MM.1S (cell line): ENCODE data around the gene DHCR7.

Experiments used
- DNase-seq: peaks from one replicate; pipeline ENCODE4 v3.0.0-alpha.2; 2015
- H2AFZ ChIP-seq: fragments of 300-600 bp; sonication (generic); 2 replicates; pipeline ENCODE4 v1.6.0; 2016; ENCODE audit warnings: antibody characterized with exemption, low read length
- H3F3A ChIP-seq: fragments of 300-600 bp; sonication (generic); 2 replicates; pipeline ENCODE4 v1.6.1; 2016; ENCODE audit warnings: mild to moderate bottlenecking, antibody characterized with exemption, low read length, moderate library complexity, mixed read lengths; ENCODE audit not compliant: insufficient read depth
- H3K27ac ChIP-seq: fragments of 300-600 bp; sonication (generic); 2 replicates; pipeline ENCODE4 v1.5.1; 2016; ENCODE audit warnings: mild to moderate bottlenecking, low read length
- H3K27me3 ChIP-seq: fragments of 300-600 bp; sonication (generic); replicated peaks from 2 replicates; pipeline ENCODE4 v1.6.0; 2016; ENCODE audit warnings: low read length; ENCODE audit not compliant: insufficient read depth
- H3K36me3 ChIP-seq: fragments of 300-600 bp; sonication (generic); replicated peaks from 2 replicates; pipeline ENCODE4 v1.6.1; 2016; ENCODE audit warnings: mild to moderate bottlenecking, low read length, mixed read lengths; ENCODE audit not compliant: insufficient read depth
- H3K4me1 ChIP-seq: fragments of 300-600 bp; sonication (generic); 2 replicates; pipeline ENCODE4 v1.6.1; 2016; ENCODE audit warnings: low read length, mixed read lengths
- H3K4me2 ChIP-seq: fragments of 300-600 bp; sonication (generic); 2 replicates; pipeline ENCODE4 v1.6.0; 2016; ENCODE audit warnings: low read depth, low read length
- H3K4me3 ChIP-seq: fragments of 300-600 bp; sonication (generic); 2 replicates; pipeline ENCODE4 v1.5.1; 2016; ENCODE audit warnings: low read length, mixed read lengths
- H3K79me2 ChIP-seq: fragments of 300-600 bp; sonication (generic); 2 replicates; pipeline ENCODE4 v1.6.1; 2016; ENCODE audit warnings: mixed run types, low read length, mixed read lengths
- H3K9ac ChIP-seq: fragments of 300-600 bp; sonication (generic); 2 replicates; pipeline ENCODE4 v1.6.1; 2016; ENCODE audit warnings: low read length, mixed read lengths
- H3K9me2 ChIP-seq: fragments of 300-600 bp; sonication (generic); replicated peaks from 2 replicates; pipeline ENCODE4 v1.6.1; 2016; ENCODE audit warnings: mild to moderate bottlenecking, low read length, mixed read lengths; ENCODE audit not compliant: insufficient read depth
- H3K9me3 ChIP-seq: fragments of 300-600 bp; sonication (generic); replicated peaks from 2 replicates; pipeline ENCODE4 v1.6.1; 2016; ENCODE audit warnings: mild to moderate bottlenecking, low read length, mixed read lengths; ENCODE audit not compliant: insufficient read depth
- H4K20me1 ChIP-seq: fragments of 300-600 bp; sonication (generic); 2 replicates; pipeline ENCODE4 v1.6.1; 2016; ENCODE audit warnings: mild to moderate bottlenecking, low read length, moderate library complexity, mixed read lengths; ENCODE audit not compliant: insufficient read depth
- EZH2 ChIP-seq: fragments of 300-600 bp; sonication (generic); optimal IDR thresholded peaks from 2 replicates; pipeline ENCODE3; 2017; ENCODE audit warnings: low read depth, mild to moderate bottlenecking, antibody characterized with exemption, low read length, mixed read lengths
- EZH2phosphoT487 ChIP-seq: fragments of 300-600 bp; sonication (generic); IDR thresholded peaks from 2 replicates; pipeline ENCODE4 v1.6.1; 2018; ENCODE audit warnings: antibody characterized with exemption, low read length
- TF ChIP-seq, protein P1 (sequence below): fragments of 300-600 bp; sonication (generic); IDR thresholded peaks from 2 replicates; pipeline ENCODE4 v1.5.1; 2016; ENCODE audit warnings: antibody characterized with exemption, low read length, mixed read lengths

Gene DHCR7

GRCh38 chr11:71396548-71397123, 51.6 kb downstream of the DHCR7 start:
- Histone ChIP-seq H3K36me3 (no peaks in the 10 kb centered on the region), H3K4me3 (no peak overlapping the region), H3K4me2 (no peak overlapping the region), H3K9me3 (no peaks in the 10 kb centered on the region), H3K79me2 (no peaks in the 10 kb centered on the region), H3K4me1 (no peaks in the 10 kb centered on the region), H2AFZ (no peak overlapping the region), H3K9me2 (no peaks in the 10 kb centered on the region), H3K27ac (no peak overlapping the region), H3K9ac (no peak overlapping the region), H4K20me1 (no peaks in the 10 kb centered on the region), H3F3A (no peaks in the 10 kb centered on the region), H3K27me3 (peaks cover 93% of the 10 kb centered on the region)
- no peak for DNase-seq
- TF ChIP-seq, protein P1, sequence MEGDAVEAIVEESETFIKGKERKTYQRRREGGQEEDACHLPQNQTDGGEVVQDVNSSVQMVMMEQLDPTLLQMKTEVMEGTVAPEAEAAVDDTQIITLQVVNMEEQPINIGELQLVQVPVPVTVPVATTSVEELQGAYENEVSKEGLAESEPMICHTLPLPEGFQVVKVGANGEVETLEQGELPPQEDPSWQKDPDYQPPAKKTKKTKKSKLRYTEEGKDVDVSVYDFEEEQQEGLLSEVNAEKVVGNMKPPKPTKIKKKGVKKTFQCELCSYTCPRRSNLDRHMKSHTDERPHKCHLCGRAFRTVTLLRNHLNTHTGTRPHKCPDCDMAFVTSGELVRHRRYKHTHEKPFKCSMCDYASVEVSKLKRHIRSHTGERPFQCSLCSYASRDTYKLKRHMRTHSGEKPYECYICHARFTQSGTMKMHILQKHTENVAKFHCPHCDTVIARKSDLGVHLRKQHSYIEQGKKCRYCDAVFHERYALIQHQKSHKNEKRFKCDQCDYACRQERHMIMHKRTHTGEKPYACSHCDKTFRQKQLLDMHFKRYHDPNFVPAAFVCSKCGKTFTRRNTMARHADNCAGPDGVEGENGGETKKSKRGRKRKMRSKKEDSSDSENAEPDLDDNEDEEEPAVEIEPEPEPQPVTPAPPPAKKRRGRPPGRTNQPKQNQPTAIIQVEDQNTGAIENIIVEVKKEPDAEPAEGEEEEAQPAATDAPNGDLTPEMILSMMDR = no peak
- no peak for TF ChIP-seq EZH2phosphoT487
- no peak for TF ChIP-seq EZH2

GRCh38 chr11:71395774-71396173, 52.4 kb downstream of the DHCR7 start:
- H3K9me2 ChIP-seq = no peaks in the 10 kb centered on the region
- H2AFZ ChIP-seq = no peak overlapping the region
- no peaks in the 10 kb centered on the region for H3F3A ChIP-seq
- DNase-seq = no peak
- H3K36me3 ChIP-seq = no peaks in the 10 kb centered on the region
- no peak overlapping the region for H3K4me2 ChIP-seq
- no peak overlapping the region for H3K27ac ChIP-seq
- no peak overlapping the region for H3K9ac ChIP-seq
- H4K20me1 ChIP-seq = no peaks in the 10 kb centered on the region
- H3K4me1 ChIP-seq = no peaks in the 10 kb centered on the region
- no peaks in the 10 kb centered on the region for H3K9me3 ChIP-seq
- H3K27me3 ChIP-seq = peaks cover 94% of the 10 kb centered on the region
- no peaks in the 10 kb centered on the region for H3K79me2 ChIP-seq
- TF ChIP-seq EZH2 (no peak), EZH2phosphoT487 (no peak)
- TF ChIP-seq, protein P1 = no peak
- no peak overlapping the region for H3K4me3 ChIP-seq

DNA sequence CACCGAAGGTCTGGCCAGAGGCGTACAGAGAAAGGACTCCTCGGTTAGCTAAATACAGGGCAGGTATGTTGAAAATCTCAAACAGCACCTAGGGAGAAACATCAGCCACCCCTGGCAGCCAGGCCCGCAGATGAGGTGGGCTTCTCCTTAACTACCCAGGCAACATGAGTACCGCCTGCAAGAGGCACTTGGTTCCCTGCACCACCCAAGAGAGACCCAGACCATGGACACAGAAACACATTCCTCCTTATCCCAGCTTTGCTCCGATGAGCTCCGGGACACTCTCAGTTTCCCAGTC, 53.0 kb downstream of the DHCR7 start:
- Histone ChIP-seq H3K9ac (no peak overlapping the region), H3K27me3 (peaks cover 94% of the 10 kb centered on the region), H2AFZ (no peak overlapping the region), H3K79me2 (no peaks in the 10 kb centered on the region), H3K4me3 (no peak overlapping the region), H4K20me1 (no peaks in the 10 kb centered on the region), H3K9me2 (no peaks in the 10 kb centered on the region), H3K27ac (no peak overlapping the region), H3K4me2 (no peak overlapping the region), H3F3A (no peaks in the 10 kb centered on the region), H3K9me3 (no peaks in the 10 kb centered on the region), H3K4me1 (no peaks in the 10 kb centered on the region), H3K36me3 (no peaks in the 10 kb centered on the region)
- no peak for TF ChIP-seq EZH2phosphoT487
- no peak for TF ChIP-seq EZH2
- TF ChIP-seq, protein P1 = no peak
- no peak for DNase-seq
